ENCODE results near the gene SP3. TPM values are rescaled to one million over a fixed set of nuclear protein-coding genes. Genes with fewer than 3 reads are reported as not detected.

The SP3 gene
- total RNA-seq, 1 experiment from 2014 or later: 73.8 TPM

GRCh38 chr2:173997269-173997668 lies 32.1 kb upstream of the SP3 start:
- H3K27me3 Mint-ChIP-seq (ENCODE audit: insufficient read depth, unreplicated experiment): no peaks in the 10 kb centered on the region

GRCh38 chr2:173996766-173997165 lies 31.6 kb upstream of the SP3 start:
- intact Hi-C loops (cut with micrococcal nuclease): no loop called here
- Mint-ChIP-seq H3K36me3 (ENCODE audit: insufficient read depth, unreplicated experiment) (no peaks in the 10 kb centered on the region), H3K27me3 (ENCODE audit: insufficient read depth, unreplicated experiment) (no peaks in the 10 kb centered on the region), H3K9me3 (ENCODE audit: unreplicated experiment) (no peaks in the 10 kb centered on the region), H3K27ac (ENCODE audit: low read depth, unreplicated experiment) (no peak overlapping the region), H3K4me3 (ENCODE audit: unreplicated experiment) (no peak overlapping the region), H3K4me1 (ENCODE audit: insufficient read depth, unreplicated experiment) (peaks cover 8% of the 10 kb centered on the region)
- no peak for DNase-seq (ENCODE audit: unreplicated experiment)
- POLR2A ChIA-PET: interaction anchor here (0.6 to 1.8 kb wide), 6 partner anchors 9 to 26 kb away, joined by 3 to 6 read pairs (median 3); no protein-coding TSS in a partner anchor
- BruUV-seq (replicated peaks): no TSS peak
- CTCF ChIA-PET: no interaction called here
- no peak for TF ChIP-seq CTCF (IDR thresholded peaks at IDR 0.05; ENCODE audit: unreplicated experiment)

More at GRCh38 chr2:173997269-173997668, 32.1 kb upstream of the SP3 start:
- POLR2A ChIA-PET: interaction anchor here (0.6 to 1.8 kb wide), 6 partner anchors 9 to 330 kb away, joined by 3 to 6 read pairs (median 3); no protein-coding TSS in a partner anchor
- intact Hi-C loops (cut with micrococcal nuclease): no loop called here
- H3K27ac Mint-ChIP-seq (ENCODE audit: low read depth, unreplicated experiment): no peak overlapping the region
- CTCF ChIA-PET: no interaction called here
- TF ChIP-seq CTCF (IDR thresholded peaks at IDR 0.05; ENCODE audit: unreplicated experiment): no peak
- H3K9me3 Mint-ChIP-seq (ENCODE audit: unreplicated experiment): no peaks in the 10 kb centered on the region
- no peak overlapping the region for H3K4me3 Mint-ChIP-seq (ENCODE audit: unreplicated experiment)
- no peaks in the 10 kb centered on the region for H3K36me3 Mint-ChIP-seq (ENCODE audit: insufficient read depth, unreplicated experiment)
- no peak for DNase-seq (ENCODE audit: unreplicated experiment)
- peaks cover 4% of the 10 kb centered on the region for H3K4me1 Mint-ChIP-seq (ENCODE audit: insufficient read depth, unreplicated experiment)
- no TSS peak for BruUV-seq (replicated peaks)

- intact Hi-C loops (cut with micrococcal nuclease): no loop called here
- Mint-ChIP-seq H3K36me3 (ENCODE audit: insufficient read depth, unreplicated experiment) (no peaks in the 10 kb centered on the region), H3K4me1 (ENCODE audit: insufficient read depth, unreplicated experiment) (peaks cover 21% of the 10 kb centered on the region), H3K27me3 (ENCODE audit: insufficient read depth, unreplicated experiment) (no peaks in the 10 kb centered on the region), H3K4me3 (ENCODE audit: unreplicated experiment) (no peak overlapping the region), H3K9me3 (ENCODE audit: unreplicated experiment) (no peaks in the 10 kb centered on the region), H3K27ac (ENCODE audit: low read depth, unreplicated experiment) (no peak overlapping the region)
- ChIA-PET POLR2A (no interaction called here), CTCF (interaction anchor here (0.6 kb wide), 1 partner anchor 739 kb away, joined by 3 read pairs; no protein-coding TSS in a partner anchor)
- no peak for TF ChIP-seq CTCF (IDR thresholded peaks at IDR 0.05; ENCODE audit: unreplicated experiment)
- BruUV-seq (replicated peaks): no TSS peak
- DNase-seq (ENCODE audit: unreplicated experiment): no peak
Measured at GRCh38 chr2:173993459-173993858, 28.3 kb upstream of the SP3 start.

GRCh38 chr2:173991856-173992588 lies 26.8 kb upstream of the SP3 start:
- intact Hi-C loops (cut with micrococcal nuclease): no loop called here
- Mint-ChIP-seq H3K27ac (ENCODE audit: low read depth, unreplicated experiment) (peak overlapping the region; percentile 77), H3K36me3 (ENCODE audit: insufficient read depth, unreplicated experiment) (no peaks in the 10 kb centered on the region), H3K4me1 (ENCODE audit: insufficient read depth, unreplicated experiment) (peaks cover 23% of the 10 kb centered on the region), H3K4me3 (ENCODE audit: unreplicated experiment) (peak overlapping the region; percentile 43), H3K9me3 (ENCODE audit: unreplicated experiment) (no peaks in the 10 kb centered on the region), H3K27me3 (ENCODE audit: insufficient read depth, unreplicated experiment) (no peaks in the 10 kb centered on the region)
- no TSS peak for BruUV-seq (replicated peaks)
- POLR2A ChIA-PET: interaction anchor here (0.7 to 2.4 kb wide), 15 partner anchors 10 to 67 kb away, joined by 3 to 24 read pairs (median 5); no protein-coding TSS in a partner anchor
- CTCF ChIA-PET: interaction anchor here (0.5 to 1.7 kb wide), 4 partner anchors 27 to 63 kb away, joined by 3 to 7 read pairs (median 4); no protein-coding TSS in a partner anchor
- no peak for TF ChIP-seq CTCF (IDR thresholded peaks at IDR 0.05; ENCODE audit: unreplicated experiment)
- peak; percentile 59 for DNase-seq (ENCODE audit: unreplicated experiment)

All from MCF 10A (cell line).